ENCODE measurements around the gene PTK6. TPM values are rescaled to one million over a fixed set of nuclear protein-coding genes. Genes with fewer than 3 reads are reported as not detected.

The PTK6 gene
- total and polyA plus RNA-seq, 2 donors (not counting 1 experiment from before 2014, with no cell fraction given) = 0.86 to 2.3 TPM

GRCh38 chr20:63522091-63522868, 14.9 kb downstream of the PTK6 start:
- Histone ChIP-seq H3K4me1 (ENCODE audit: control insufficient read depth in 2 of 2, insufficient read depth in 2 of 2, low read length in 2 of 2) (peaks cover 23 to 30% of the 10 kb centered on the region in 2 donors), H3K27ac (ENCODE audit: low read length in 2 of 2) (no peak overlapping the region), H3K27me3 (replicated peaks in 1 of 4; ENCODE audit: control extremely low read depth in 1 of 4, control insufficient read depth in 3 of 4, insufficient read depth in 4 of 4, low read length in 3 of 4) (peaks cover 0 to 10% (median 3%) of the 10 kb centered on the region in 4 experiments), H3K9me3 (ENCODE audit: control extremely low read depth in 1 of 3, control insufficient read depth in 2 of 3, insufficient read depth in 1 of 3, low read length in 2 of 3) (peaks cover 0 to 14% (median 4%) of the 10 kb centered on the region in 3 donors), H3K9ac (ENCODE audit: low read length) (no peak overlapping the region), H2AFZ (ENCODE audit: insufficient read depth, low read depth, low read length, poor library complexity, severe bottlenecking) (no peak overlapping the region), H4K20me1 (ENCODE audit: control insufficient read depth, insufficient read depth, low read length, poor library complexity, severe bottlenecking) (peaks cover 29% of the 10 kb centered on the region), H3K4me2 (replicated peaks; ENCODE audit: low read depth, low read length, poor library complexity, severe bottlenecking) (peak overlapping the region; percentile 94), H3K36me3 (replicated peaks in 1 of 2; ENCODE audit: control extremely low read depth in 1 of 2, control insufficient read depth in 1 of 2, extremely low read depth in 1 of 2, insufficient read depth in 2 of 2, low read length in 1 of 2) (peaks cover 0 to 7% of the 10 kb centered on the region in 2 experiments), H3K4me3 (ENCODE audit: control extremely low read depth in 1 of 5, extremely low read depth in 1 of 5, insufficient read depth in 1 of 5, low read depth in 2 of 5, low read length in 4 of 5) (no peak overlapping the region), H3K79me2 (ENCODE audit: control insufficient read depth, insufficient read depth, low read length) (peaks cover 15% of the 10 kb centered on the region)
- ChIA-PET CTCF (interaction anchor here (0.7 to 3.8 kb wide), 3 partner anchors 16 to 135 kb away, joined by 3 to 25 read pairs (median 3); partner anchors contain the start of genes PTK6 and RTEL1), POLR2A (interaction anchor here (0.5 to 2.6 kb wide), 5 partner anchors 15 to 1073 kb away, joined by 3 to 42 read pairs (median 4); partner anchors contain the start of genes PRPF6, PTK6 and SAMD10)
- no peak for ATAC-seq (ENCODE audit: low read depth)
- Mint-ChIP-seq H3K27me3 (peaks cover 4% of the 10 kb centered on the region), H3K4me1 (peaks cover 39% of the 10 kb centered on the region), H3K27ac (peak overlapping the region; percentile 70), H3K9me3 (ENCODE audit: insufficient read depth) (no peaks in the 10 kb centered on the region), H3K4me3 (peak overlapping the region; percentile 74)
- peak; percentile 20 for DNase-seq
- intact Hi-C loops (cut with micrococcal nuclease) = no loop called here
- TF ChIP-seq EZH2 (IDR thresholded peaks at IDR 0.05; ENCODE audit: borderline replicate concordance, insufficient read depth, low read depth, low read length, poor library complexity, severe bottlenecking) = no peak
- TF ChIP-seq, protein P1, sequence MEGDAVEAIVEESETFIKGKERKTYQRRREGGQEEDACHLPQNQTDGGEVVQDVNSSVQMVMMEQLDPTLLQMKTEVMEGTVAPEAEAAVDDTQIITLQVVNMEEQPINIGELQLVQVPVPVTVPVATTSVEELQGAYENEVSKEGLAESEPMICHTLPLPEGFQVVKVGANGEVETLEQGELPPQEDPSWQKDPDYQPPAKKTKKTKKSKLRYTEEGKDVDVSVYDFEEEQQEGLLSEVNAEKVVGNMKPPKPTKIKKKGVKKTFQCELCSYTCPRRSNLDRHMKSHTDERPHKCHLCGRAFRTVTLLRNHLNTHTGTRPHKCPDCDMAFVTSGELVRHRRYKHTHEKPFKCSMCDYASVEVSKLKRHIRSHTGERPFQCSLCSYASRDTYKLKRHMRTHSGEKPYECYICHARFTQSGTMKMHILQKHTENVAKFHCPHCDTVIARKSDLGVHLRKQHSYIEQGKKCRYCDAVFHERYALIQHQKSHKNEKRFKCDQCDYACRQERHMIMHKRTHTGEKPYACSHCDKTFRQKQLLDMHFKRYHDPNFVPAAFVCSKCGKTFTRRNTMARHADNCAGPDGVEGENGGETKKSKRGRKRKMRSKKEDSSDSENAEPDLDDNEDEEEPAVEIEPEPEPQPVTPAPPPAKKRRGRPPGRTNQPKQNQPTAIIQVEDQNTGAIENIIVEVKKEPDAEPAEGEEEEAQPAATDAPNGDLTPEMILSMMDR (IDR thresholded peaks at IDR 0.05) = no peak
- 97% methylated on average over 12 of the region's 13 CpGs for WGBS (ENCODE audit: insufficient coverage)
